IPS DF 4.7 (cell line): ENCODE data around the gene PARD3.

Source experiments
- DNase-seq: peaks from one replicate; pipeline ENCODE4 v3.0.0-alpha.2; 2013; ENCODE audit warnings: low spot score; ENCODE audit errors: extremely low read depth

The PARD3 gene

GRCh38 chr10:34825414-34825813 lies 10.3 kb upstream of the PARD3 start:
- no peak for DNase-seq

- no peak for DNase-seq
Observed at GRCh38 chr10:34824870-34825269, 9.8 kb upstream of the PARD3 start.

GRCh38 chr10:34821587-34822585 lies 6.8 kb upstream of the PARD3 start:
- no peak for DNase-seq

GRCh38 chr10:34817586-34817985 lies 2.5 kb upstream of the PARD3 start:
- no peak for DNase-seq

GRCh38 chr10:34817054-34817453 lies 2.0 kb upstream of the PARD3 start:
- no peak for DNase-seq

GRCh38 chr10:34816501-34817002 lies 1.5 kb upstream of the PARD3 start:
- no peak for DNase-seq

- DNase-seq = no peak
Observed at GRCh38 chr10:34816085-34816496, 995 bp upstream of the PARD3 start.

GRCh38 chr10:34814913-34815184 lies 247 bp downstream of the PARD3 start:
- no peak for DNase-seq

- no peak for DNase-seq
Observed at GRCh38 chr10:34814223-34814912, 728 bp downstream of the PARD3 start.

GRCh38 chr10:34813626-34814222 lies 1.4 kb downstream of the PARD3 start:
- DNase-seq = no peak

- no peak for DNase-seq
Observed at GRCh38 chr10:34812771-34813170, 2.3 kb downstream of the PARD3 start.

GRCh38 chr10:34811968-34812514 lies 3.1 kb downstream of the PARD3 start:
- no peak for DNase-seq

GRCh38 chr10:34811126-34811967 lies 3.7 kb downstream of the PARD3 start:
- DNase-seq = no peak

- no peak for DNase-seq
Observed at GRCh38 chr10:34809796-34810195, 5.3 kb downstream of the PARD3 start.

- DNase-seq = no peak
Observed at GRCh38 chr10:34808801-34809745, 6.0 kb downstream of the PARD3 start.

- DNase-seq = no peak
Observed at GRCh38 chr10:34808336-34808735, 6.8 kb downstream of the PARD3 start.

GRCh38 chr10:34804306-34804705 lies 10.8 kb downstream of the PARD3 start:
- no peak for DNase-seq

GRCh38 chr10:34802692-34803091 lies 12.4 kb downstream of the PARD3 start:
- DNase-seq = no peak

- no peak for DNase-seq
Observed at GRCh38 chr10:34801097-34801733, 13.9 kb downstream of the PARD3 start.
